GM12873 (cell line): ENCODE data around the gene ZPBP2.

Experiments
- TF ChIP-seq, protein P1 (sequence below): IDR thresholded peaks from 2 replicates; pipeline ENCODE4 v1.5.1; 2012; ENCODE audit warnings: low read depth, mild to moderate bottlenecking, moderate library complexity, low read length, control low read depth; ENCODE audit not compliant: insufficient read depth; ENCODE audit errors: missing control alignments

ZPBP2 gene

DNA sequence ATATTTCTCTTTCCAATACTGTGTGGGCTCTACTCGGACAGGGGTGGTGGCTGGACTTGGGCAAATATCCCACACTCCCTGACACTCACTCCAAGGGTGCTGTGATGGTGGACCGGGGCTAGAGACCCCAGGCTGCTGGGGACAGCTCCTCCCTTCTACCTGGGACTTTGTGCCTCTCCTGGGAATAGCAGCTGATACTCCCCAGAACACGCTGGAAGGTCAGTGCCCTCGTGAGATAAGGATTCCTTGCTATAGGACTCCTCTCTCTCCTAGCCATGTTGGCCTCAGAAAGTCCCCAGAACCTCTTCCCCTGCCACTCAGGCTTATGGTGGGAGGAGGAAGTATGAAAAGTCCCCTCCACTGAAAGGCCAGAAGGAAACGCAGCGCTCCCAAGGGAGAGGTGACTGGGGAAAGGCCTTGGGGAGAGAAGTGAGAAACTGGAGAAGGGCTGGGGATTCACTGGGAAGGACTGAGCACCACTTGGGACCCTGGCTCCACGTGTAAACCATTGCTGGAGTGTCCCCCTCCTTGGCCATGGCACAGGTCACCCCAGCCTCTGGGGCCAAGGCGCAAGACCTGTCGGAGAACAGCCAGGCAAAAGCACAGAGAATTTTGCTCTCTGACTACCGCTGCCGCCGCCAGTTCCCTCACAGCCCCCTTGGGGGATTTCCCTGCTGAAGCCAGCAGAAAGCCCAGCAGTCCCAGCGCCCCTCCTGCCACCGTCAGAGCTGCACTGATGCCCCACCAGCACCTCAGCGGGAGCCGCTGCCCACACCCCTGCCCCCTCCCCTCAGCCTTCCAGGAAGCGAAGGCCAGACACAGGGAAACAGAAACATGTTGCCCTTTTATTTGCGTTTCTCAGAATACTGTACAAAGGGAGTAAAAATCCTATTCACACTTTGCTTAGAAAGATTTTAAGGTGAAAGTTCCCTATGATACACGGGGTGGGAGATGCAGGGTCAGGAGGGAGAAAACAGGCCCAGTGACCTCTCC lies 52.5 kb downstream of the ZPBP2 start:
- TF ChIP-seq, protein P1, sequence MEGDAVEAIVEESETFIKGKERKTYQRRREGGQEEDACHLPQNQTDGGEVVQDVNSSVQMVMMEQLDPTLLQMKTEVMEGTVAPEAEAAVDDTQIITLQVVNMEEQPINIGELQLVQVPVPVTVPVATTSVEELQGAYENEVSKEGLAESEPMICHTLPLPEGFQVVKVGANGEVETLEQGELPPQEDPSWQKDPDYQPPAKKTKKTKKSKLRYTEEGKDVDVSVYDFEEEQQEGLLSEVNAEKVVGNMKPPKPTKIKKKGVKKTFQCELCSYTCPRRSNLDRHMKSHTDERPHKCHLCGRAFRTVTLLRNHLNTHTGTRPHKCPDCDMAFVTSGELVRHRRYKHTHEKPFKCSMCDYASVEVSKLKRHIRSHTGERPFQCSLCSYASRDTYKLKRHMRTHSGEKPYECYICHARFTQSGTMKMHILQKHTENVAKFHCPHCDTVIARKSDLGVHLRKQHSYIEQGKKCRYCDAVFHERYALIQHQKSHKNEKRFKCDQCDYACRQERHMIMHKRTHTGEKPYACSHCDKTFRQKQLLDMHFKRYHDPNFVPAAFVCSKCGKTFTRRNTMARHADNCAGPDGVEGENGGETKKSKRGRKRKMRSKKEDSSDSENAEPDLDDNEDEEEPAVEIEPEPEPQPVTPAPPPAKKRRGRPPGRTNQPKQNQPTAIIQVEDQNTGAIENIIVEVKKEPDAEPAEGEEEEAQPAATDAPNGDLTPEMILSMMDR = no peak

DNA sequence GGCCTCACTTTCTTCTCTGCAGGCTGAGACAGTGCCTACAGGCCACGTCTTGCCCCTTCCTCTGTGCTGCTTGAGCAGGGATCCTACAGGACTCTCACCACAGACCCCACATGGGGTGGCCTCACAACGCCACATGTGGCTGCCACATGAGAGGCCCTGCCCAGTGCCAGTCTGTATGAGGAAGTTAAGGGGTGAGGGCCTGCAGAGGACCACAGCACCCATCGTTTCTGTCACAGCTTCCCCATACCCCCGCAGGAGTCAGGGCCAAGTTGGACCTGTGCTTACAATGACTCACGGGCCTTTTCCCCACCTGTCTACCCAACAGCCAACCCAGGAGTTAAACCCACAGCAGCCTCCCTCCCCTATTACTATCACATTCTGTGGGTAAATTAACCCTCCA lies 53.3 kb downstream of the ZPBP2 start:
- TF ChIP-seq, protein P1 = no peak

DNA sequence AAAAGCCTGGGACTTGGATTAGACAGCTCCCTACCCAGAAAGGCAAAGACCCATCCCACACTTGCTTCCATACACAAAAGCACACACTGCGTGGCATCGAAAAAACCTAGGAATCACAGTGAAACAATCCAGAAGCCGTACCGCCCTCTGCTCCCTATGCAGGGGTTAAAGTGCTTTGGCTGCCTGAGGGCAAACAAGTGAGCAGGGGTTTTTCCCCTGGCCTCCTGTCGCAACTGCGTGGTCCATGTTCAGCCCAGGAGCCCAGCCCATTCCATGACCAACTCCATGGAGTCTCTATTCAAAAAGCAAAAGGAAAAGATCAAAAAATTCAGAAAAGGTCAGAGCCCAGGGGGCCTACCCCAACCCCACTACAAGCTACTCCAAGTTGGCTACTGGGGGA lies 54.0 kb downstream of the ZPBP2 start:
- TF ChIP-seq, protein P1 = no peak

DNA sequence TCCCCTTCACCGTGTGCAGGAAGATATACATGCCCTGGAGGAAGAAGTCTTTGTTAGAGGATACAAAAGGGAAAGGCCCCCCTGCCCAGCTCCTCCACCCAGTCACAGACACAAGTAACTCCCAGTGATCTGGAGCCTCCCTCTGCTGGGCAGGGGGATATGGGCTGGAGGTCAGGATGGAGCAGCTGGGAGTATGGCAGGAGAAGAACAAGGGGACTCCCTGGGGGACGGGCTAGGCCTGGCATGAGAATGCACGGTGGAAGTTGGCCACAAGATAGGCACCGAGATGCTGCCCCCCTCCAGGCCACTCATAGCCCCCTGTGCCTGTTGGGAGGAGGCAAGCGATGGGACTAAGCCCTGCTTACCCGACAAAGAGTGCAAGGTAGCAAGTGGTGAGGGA lies 55.2 kb downstream of the ZPBP2 start:
- TF ChIP-seq, protein P1 = no peak

DNA sequence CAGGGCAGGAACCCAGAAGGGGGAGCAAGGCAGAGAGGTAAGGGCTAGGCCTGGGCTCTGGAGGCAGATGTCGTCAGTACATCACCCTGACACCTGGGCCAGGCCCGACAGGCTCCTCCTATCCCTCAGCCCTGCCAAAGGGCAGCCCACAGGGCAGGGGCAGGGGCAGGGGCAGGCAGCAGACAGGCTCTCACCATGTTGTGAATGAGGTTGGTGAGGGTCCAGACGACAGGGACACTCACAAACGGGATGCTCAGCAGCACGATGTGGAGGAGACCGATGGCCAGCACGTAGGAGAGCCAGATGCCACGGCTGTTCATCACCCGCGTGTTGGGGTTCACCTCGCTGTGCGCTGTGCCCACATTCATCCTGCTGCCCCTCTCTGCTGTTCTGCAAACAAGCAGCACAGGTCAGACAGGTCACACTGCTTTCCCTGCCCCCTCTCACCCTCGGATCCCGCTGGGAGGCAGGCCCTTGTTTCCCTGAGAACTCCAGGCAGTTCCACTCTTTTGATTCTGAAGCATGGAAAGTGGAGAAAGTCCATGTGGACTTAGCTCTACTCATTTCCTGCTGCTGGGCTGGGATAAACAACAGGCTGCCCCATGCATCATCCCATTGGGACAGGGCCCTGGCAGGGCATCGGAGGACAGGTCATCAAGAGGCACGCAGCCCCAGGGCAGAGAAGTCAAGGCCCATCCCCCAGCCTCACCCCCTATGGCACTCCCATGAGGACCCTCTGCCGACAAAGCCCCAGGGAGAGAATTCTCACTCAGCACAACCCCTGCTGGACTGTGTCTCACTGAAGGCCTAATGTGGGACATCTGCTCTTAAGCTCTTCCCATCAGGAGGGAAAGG lies 56.1 kb downstream of the ZPBP2 start:
- TF ChIP-seq, protein P1 = no peak

DNA sequence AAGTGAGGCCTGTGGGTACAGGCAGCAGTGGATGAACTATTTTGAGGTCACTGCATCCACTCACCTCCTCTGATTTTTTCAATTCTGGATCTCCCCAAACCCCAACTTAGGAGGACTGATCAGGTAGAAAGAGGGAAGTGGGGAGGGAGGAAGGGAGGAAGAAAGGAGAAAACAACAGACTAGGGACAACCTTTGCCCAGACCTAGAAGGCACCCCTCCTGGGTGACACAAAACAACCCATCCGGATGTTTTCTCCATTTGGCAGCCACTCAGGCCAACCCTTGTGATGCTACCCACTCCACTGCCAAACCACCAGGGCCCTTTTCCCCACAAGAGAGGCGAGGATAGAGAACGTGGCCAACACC lies 56.7 kb downstream of the ZPBP2 start:
- TF ChIP-seq, protein P1 = no peak
